Measurements from ENCODE around the gene FARP1.

DNA sequence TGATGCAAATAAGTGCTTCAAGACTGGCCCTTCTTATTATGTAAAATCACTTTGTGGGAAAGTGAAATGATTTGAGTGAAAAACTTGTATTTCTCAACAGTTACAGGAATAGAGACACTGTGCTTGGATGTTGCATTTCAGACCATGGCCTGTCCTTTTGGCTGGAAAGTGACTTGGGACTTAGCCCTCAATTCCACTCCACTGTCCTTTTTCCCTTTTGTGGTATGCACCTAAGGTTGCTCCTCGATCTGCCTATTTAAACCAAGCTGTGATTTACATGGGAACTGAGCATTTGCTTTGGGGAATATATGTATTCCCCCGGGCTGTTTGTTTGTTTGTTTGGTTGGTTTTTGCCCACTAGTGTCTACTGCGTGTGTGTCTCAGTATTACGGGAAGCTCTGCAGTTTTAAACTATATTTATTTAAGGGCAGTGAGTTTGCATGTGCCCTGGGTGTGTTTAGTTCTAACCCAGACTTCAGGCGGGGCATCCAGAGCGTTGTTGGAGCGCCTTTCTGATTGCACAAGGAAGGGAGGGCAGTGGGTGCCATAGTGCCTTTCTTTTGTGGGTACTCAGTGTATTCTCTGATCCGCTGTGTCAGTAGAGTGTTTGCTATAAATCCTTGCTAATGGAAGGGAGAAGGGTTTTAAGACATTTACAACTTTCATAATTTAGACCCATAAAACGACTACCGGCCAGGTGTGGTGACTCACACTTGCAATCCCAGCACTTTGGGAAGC, 52.3 kb downstream of the FARP1 start:
- TF ChIP-seq NFIB (CRISPR knock-in tag; IDR thresholded peaks at IDR 0.05; ENCODE audit: borderline replicate concordance) = no peak
- TF ChIP-seq, protein P1, sequence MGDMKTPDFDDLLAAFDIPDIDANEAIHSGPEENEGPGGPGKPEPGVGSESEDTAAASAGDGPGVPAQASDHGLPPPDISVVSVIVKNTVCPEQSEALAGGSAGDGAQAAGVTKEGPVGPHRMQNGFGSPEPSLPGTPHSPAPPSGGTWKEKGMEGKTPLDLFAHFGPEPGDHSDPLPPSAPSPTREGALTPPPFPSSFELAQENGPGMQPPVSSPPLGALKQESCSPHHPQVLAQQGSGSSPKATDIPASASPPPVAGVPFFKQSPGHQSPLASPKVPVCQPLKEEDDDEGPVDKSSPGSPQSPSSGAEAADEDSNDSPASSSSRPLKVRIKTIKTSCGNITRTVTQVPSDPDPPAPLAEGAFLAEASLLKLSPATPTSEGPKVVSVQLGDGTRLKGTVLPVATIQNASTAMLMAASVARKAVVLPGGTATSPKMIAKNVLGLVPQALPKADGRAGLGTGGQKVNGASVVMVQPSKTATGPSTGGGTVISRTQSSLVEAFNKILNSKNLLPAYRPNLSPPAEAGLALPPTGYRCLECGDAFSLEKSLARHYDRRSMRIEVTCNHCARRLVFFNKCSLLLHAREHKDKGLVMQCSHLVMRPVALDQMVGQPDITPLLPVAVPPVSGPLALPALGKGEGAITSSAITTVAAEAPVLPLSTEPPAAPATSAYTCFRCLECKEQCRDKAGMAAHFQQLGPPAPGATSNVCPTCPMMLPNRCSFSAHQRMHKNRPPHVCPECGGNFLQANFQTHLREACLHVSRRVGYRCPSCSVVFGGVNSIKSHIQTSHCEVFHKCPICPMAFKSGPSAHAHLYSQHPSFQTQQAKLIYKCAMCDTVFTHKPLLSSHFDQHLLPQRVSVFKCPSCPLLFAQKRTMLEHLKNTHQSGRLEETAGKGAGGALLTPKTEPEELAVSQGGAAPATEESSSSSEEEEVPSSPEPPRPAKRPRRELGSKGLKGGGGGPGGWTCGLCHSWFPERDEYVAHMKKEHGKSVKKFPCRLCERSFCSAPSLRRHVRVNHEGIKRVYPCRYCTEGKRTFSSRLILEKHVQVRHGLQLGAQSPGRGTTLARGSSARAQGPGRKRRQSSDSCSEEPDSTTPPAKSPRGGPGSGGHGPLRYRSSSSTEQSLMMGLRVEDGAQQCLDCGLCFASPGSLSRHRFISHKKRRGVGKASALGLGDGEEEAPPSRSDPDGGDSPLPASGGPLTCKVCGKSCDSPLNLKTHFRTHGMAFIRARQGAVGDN (CRISPR knock-in tag; IDR thresholded peaks at IDR 0.05) = no peak
- TF ChIP-seq, protein P2, sequence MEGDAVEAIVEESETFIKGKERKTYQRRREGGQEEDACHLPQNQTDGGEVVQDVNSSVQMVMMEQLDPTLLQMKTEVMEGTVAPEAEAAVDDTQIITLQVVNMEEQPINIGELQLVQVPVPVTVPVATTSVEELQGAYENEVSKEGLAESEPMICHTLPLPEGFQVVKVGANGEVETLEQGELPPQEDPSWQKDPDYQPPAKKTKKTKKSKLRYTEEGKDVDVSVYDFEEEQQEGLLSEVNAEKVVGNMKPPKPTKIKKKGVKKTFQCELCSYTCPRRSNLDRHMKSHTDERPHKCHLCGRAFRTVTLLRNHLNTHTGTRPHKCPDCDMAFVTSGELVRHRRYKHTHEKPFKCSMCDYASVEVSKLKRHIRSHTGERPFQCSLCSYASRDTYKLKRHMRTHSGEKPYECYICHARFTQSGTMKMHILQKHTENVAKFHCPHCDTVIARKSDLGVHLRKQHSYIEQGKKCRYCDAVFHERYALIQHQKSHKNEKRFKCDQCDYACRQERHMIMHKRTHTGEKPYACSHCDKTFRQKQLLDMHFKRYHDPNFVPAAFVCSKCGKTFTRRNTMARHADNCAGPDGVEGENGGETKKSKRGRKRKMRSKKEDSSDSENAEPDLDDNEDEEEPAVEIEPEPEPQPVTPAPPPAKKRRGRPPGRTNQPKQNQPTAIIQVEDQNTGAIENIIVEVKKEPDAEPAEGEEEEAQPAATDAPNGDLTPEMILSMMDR (CRISPR knock-in tag; IDR thresholded peaks at IDR 0.05) = no peak
- no peak for TF ChIP-seq DPF2 (CRISPR knock-in tag; IDR thresholded peaks at IDR 0.05; ENCODE audit: borderline replicate concordance, low read depth)
- TF ChIP-seq, protein P3, sequence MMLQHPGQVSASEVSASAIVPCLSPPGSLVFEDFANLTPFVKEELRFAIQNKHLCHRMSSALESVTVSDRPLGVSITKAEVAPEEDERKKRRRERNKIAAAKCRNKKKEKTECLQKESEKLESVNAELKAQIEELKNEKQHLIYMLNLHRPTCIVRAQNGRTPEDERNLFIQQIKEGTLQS (CRISPR knock-in tag; IDR thresholded peaks at IDR 0.05) = no peak
- TF ChIP-seq HCFC1 (IDR thresholded peaks at IDR 0.05; ENCODE audit: low read depth, low read length) = no peak
- no peak for TF ChIP-seq CREM (IDR thresholded peaks at IDR 0.05)
- TF ChIP-seq CREM (CRISPR knock-in tag; IDR thresholded peaks at IDR 0.05) = no peak
- TF ChIP-seq ZC3H4 (CRISPR knock-in tag; IDR thresholded peaks at IDR 0.05; ENCODE audit: borderline replicate concordance) = no peak
- TF ChIP-seq ZNF737 (CRISPR knock-in tag; IDR thresholded peaks at IDR 0.05; ENCODE audit: borderline replicate concordance) = no peak
- TF ChIP-seq AGO1 (IDR thresholded peaks at IDR 0.05; ENCODE audit: low read depth, low read length, poor library complexity, severe bottlenecking) = no peak
- TF ChIP-seq, protein P4, sequence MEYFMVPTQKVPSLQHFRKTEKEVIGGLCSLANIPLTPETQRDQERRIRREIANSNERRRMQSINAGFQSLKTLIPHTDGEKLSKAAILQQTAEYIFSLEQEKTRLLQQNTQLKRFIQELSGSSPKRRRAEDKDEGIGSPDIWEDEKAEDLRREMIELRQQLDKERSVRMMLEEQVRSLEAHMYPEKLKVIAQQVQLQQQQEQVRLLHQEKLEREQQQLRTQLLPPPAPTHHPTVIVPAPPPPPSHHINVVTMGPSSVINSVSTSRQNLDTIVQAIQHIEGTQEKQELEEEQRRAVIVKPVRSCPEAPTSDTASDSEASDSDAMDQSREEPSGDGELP (IDR thresholded peaks at IDR 0.05; ENCODE audit: borderline replicate concordance, low read depth) = no peak
- no peak for TF ChIP-seq FOXJ3 (CRISPR knock-in tag; IDR thresholded peaks at IDR 0.05; ENCODE audit: borderline replicate concordance)
- no peak for TF ChIP-seq ARNT (IDR thresholded peaks at IDR 0.05)
- TF ChIP-seq SRF (IDR thresholded peaks at IDR 0.05; ENCODE audit: low read depth, low read length) = no peak

All from HepG2 (cell line).